AG04450 (cell line): ENCODE data around the gene TP53I11. TPM values are rescaled to one million over a fixed set of nuclear protein-coding genes. Genes with fewer than 3 reads are reported as not detected.

ENCODE experiments used
- CTCF ChIA-PET: fragments of 300-600, 350-600 bp; formaldehyde crosslinking; extraction: SDS; loops from one replicate; lab custom pipeline; 2022; ENCODE audit warnings: antibody characterized with exemption, inconsistent platforms; lab: Charles Lee
- POLR2A ChIA-PET: fragments of 350-600 bp; formaldehyde crosslinking; extraction: SDS; loops from one replicate; lab custom pipeline; 2021; ENCODE audit warnings: antibody characterized with exemption, inconsistent platforms; lab: Yijun Ruan, JAX
- DNase-seq: peaks from one replicate; pipeline ENCODE4 v3.0.0-alpha.2; 2011; ENCODE audit warnings: low read depth, low spot score
- H3K27ac ChIP-seq: one replicate; pipeline ENCODE4 v1.5.1; 2012; ENCODE audit warnings: low read depth, low read length, control low read depth
- H3K27me3 ChIP-seq: one replicate; pipeline ENCODE4 v1.6.0; 2012; ENCODE audit warnings: low read length; ENCODE audit not compliant: control insufficient read depth, insufficient read depth
- H3K4me3 ChIP-seq: 2 replicates; pipeline ENCODE4 v1.5.1; 2011; ENCODE audit warnings: mild to moderate bottlenecking, low read depth, low read length, control low read depth
- H3K9me3 ChIP-seq: 2 replicates; pipeline ENCODE4 v1.5.1; 2012; ENCODE audit warnings: low read length; ENCODE audit not compliant: control insufficient read depth, insufficient read depth
- CTCF ChIP-seq: IDR thresholded peaks from 2 replicates; pipeline ENCODE4 v1.5.1; 2011; ENCODE audit warnings: low read depth, low read length, control low read depth, inconsistent platforms
- polyA plus RNA-seq: library from polyadenylated mRNA; depleted of rRNA; stranded (reverse); fragments of >200 nt; gene quantifications from 2 replicates; pipeline ENCODE4 v1.2.3, GENCODE V29; 2011

TP53I11 gene
- polyA plus RNA-seq, 1 experiment: 6.3 TPM

DNA sequence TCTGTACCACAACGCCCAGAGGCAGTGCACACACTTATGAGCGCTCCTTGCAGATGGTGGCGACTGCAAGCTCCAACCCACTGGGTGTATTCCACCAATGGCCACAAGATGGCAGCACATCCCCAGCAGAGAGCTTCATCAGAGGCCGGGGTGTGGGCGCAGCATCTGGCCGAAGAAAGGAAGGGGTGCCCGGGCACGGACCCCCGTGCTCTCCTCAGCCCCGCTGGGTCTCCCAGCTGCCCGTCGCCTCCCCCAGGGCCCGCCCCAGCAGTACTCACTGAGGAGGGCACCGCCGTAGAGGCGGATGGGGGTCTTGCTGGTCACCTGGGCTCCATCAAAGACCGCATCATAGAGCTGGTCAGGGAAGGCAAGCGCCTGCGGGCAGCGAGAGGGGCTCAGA, 14.2 kb downstream of the TP53I11 start:
- Histone ChIP-seq H3K27ac (no peak overlapping the region), H3K9me3 (no peaks in the 10 kb centered on the region), H3K27me3 (peaks cover 2% of the 10 kb centered on the region), H3K4me3 (no peak overlapping the region)
- POLR2A ChIA-PET: interaction anchor here (1.3 to 2.2 kb wide), 3 partner anchors 19 to 169 kb away, joined by 4 to 9 read pairs (median 6); no protein-coding TSS in a partner anchor
- TF ChIP-seq CTCF: peak; percentile 95
- peak; percentile 59 for DNase-seq
- CTCF ChIA-PET: interaction anchor here (0.6 to 9.1 kb wide), 50 partner anchors 9 to 727 kb away, joined by 3 to 713 read pairs (median 4); partner anchors contain the start of gene TP53I11

DNA sequence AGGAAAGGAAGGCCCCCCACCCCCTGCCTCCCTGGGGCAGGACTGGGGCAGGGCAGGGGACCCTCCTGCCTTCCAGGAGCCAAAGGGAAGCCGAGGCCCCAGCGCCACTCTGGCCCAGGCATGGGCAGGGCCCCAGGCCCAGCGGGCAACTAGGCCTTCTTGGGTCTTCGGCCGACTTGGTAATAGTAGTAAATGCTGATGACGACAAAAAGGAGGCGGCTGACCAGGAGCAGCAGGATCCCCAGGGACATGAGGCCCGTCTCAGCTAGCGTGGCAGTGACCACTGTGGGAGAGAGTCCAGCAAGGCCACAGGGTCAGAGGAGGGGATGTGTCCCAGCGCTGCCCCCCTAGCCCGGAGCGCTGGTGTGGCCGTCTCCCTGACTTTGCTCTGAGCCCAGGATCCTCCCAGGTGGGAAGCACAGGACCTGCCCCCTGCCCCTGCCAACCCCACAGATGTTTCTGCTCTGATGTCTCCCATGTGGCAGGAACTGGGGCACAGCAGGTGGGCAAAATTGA, 15.9 kb downstream of the TP53I11 start:
- CTCF ChIA-PET: interaction anchor here (0.6 to 9.1 kb wide), 3 partner anchors 24 to 253 kb away, joined by 4 to 713 read pairs (median 5); no protein-coding TSS in a partner anchor
- Histone ChIP-seq H3K27me3 (peaks cover 12% of the 10 kb centered on the region), H3K4me3 (no peak overlapping the region), H3K9me3 (no peaks in the 10 kb centered on the region), H3K27ac (no peak overlapping the region)
- no peak for DNase-seq
- POLR2A ChIA-PET: no interaction called here
- no peak for TF ChIP-seq CTCF

DNA sequence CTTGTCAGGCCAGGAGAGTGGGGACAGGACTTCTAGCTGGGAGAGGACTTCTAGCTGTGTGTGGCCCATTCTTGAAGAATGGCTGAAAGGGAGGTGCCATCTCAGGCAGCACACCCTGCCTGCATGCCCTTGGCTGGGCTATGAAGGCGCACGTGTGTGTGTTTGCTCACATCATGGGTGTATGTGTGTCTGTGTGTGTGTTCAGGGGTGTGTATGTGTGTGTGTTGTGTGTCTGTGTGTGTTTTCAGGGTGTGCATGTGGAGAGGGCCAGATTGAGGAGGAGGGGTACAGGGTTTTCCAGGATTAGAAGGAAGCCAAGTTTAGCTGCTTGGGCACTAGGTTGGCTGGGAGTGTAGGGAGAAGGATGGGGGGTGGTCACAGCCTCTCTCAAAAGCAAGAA, 16.6 kb downstream of the TP53I11 start:
- CTCF ChIA-PET: interaction anchor here (9.1 kb wide), 1 partner anchor 170 kb away, joined by 713 read pairs; no protein-coding TSS in a partner anchor
- no peak for TF ChIP-seq CTCF
- DNase-seq: no peak
- Histone ChIP-seq H3K27me3 (peaks cover 17% of the 10 kb centered on the region), H3K9me3 (no peaks in the 10 kb centered on the region), H3K4me3 (no peak overlapping the region), H3K27ac (no peak overlapping the region)
- POLR2A ChIA-PET: interaction anchor here (0.5 kb wide), 1 partner anchor 20 kb away, joined by 4 read pairs; no protein-coding TSS in a partner anchor

DNA sequence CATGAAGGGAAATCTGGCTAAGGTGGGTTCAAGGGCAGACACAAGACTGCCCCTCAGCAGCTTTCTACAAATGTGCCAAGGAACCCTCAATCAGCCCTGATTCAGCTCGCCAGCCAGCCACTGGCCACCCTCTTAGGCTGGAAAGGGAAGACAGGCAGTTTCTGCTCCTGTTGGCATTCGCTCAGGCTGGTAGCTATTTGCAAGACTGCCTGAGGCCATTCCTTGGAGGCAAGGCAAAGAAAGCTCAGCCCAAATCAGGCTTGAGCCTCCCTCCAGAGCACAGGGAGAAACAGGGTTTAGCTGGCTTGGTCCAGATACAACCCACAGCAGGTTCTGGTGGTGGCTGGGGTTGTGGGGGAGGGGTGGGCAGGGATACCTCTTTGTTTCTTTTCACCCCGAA, 19.2 kb downstream of the TP53I11 start:
- no peak overlapping the region for H3K4me3 ChIP-seq
- CTCF ChIA-PET: interaction anchor here (0.8 to 8.3 kb wide), 8 partner anchors 9 to 838 kb away, joined by 3 to 303 read pairs (median 6); partner anchors contain the start of gene TP53I11
- no peaks in the 10 kb centered on the region for H3K9me3 ChIP-seq
- peaks cover 24% of the 10 kb centered on the region for H3K27me3 ChIP-seq
- no peak overlapping the region for H3K27ac ChIP-seq
- no peak for TF ChIP-seq CTCF
- DNase-seq: no peak
- POLR2A ChIA-PET: no interaction called here

DNA sequence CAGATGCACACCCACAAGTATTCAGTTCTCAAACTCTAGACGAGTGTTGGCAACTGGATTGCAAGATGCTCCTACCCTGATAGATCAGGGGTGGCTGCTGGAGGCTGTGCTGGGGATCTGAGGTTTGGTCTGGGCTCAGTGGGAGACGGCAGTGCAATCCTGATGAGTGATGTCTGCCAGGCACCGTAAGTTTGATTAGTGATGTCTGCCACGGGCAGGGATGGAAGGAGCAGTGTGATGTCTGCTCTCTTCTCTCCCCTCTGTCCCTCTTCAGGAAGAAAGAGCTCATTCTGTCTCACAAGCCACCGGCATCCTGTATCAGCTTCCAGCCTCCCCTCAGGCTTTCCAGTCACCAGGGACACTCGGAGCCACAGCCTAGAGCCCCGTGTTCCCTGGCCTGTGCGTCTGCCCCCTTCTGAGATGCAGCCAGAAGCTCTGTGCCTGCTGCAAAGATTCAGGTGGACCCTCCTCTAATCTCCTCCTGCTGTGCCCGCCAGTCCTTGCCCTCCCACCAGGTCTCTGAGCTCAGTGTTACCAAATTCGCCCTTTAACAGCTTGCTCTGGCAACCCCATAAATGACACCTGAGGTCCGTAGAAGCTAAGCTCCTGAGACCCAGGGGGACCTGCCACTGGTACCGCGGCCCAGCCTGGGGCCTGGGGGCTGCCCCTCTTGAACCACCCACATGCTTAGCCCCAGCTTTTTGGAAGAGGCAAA, 19.9 kb downstream of the TP53I11 start:
- ChIA-PET POLR2A (no interaction called here), CTCF (interaction anchor here (0.8 to 8.3 kb wide), 9 partner anchors 10 to 837 kb away, joined by 3 to 303 read pairs (median 5); partner anchors contain the start of gene TP53I11)
- no peaks in the 10 kb centered on the region for H3K9me3 ChIP-seq
- peaks cover 24% of the 10 kb centered on the region for H3K27me3 ChIP-seq
- no peak for DNase-seq
- H3K4me3 ChIP-seq: no peak overlapping the region
- H3K27ac ChIP-seq: no peak overlapping the region
- no peak for TF ChIP-seq CTCF
